Parathyroid adenoma (tissue), 2 donors: Measurements from ENCODE around the gene SPECC1.
"Not testable (repeated sequence)": the region's sequence is repeated elsewhere in the genome, so short reads cannot be mapped to it uniquely, and the experiment has no call there.

Experiments
- H2AFZ ChIP-seq: fragments of 300-600 bp; sonication (generic); one replicate; pipeline ENCODE4 v1.7.0; 2017; ENCODE audit warnings: antibody characterized with exemption, mild to moderate bottlenecking
- H3K27ac ChIP-seq: fragments of 300-600 bp; sonication (generic); one replicate; pipeline ENCODE4 v1.7.0; 2017
- H3K27me3 ChIP-seq: fragments of 300-600 bp; sonication (generic); one replicate; pipeline ENCODE4 v1.7.0; 2017; ENCODE audit warnings: low read length; ENCODE audit not compliant: control insufficient read depth, insufficient read depth
- H3K36me3 ChIP-seq: fragments of 300-600 bp; sonication (generic); one replicate; pipeline ENCODE4 v1.7.0; 2017; ENCODE audit warnings: low read length; ENCODE audit not compliant: control insufficient read depth, insufficient read depth
- H3K4me1 ChIP-seq: fragments of 300-600 bp; sonication (generic); one replicate; pipeline ENCODE4 v1.7.0; 2017; ENCODE audit warnings: control low read depth
- H3K4me2 ChIP-seq: fragments of 300-600 bp; sonication (generic); one replicate; pipeline ENCODE4 v1.7.0; 2017; ENCODE audit warnings: low read length
- H3K4me3 ChIP-seq: fragments of 300-600 bp; sonication (generic); one replicate; pipeline ENCODE4 v1.7.0; 2017; ENCODE audit warnings: low read depth, low read length
- H3K79me2 ChIP-seq: fragments of 300-600 bp; sonication (generic); one replicate; pipeline ENCODE4 v1.7.0; 2017; ENCODE audit warnings: control low read depth
- H3K9ac ChIP-seq: fragments of 300-600 bp; sonication (generic); one replicate; pipeline ENCODE4 v1.7.0; 2017; ENCODE audit warnings: mild to moderate bottlenecking
- H3K9me3 ChIP-seq: fragments of 300-600 bp; sonication (generic); one replicate; pipeline ENCODE4 v1.7.0; 2017; ENCODE audit warnings: low read length; ENCODE audit not compliant: control insufficient read depth
- donor health status: primary hyperparathyroidism.

Gene SPECC1

DNA sequence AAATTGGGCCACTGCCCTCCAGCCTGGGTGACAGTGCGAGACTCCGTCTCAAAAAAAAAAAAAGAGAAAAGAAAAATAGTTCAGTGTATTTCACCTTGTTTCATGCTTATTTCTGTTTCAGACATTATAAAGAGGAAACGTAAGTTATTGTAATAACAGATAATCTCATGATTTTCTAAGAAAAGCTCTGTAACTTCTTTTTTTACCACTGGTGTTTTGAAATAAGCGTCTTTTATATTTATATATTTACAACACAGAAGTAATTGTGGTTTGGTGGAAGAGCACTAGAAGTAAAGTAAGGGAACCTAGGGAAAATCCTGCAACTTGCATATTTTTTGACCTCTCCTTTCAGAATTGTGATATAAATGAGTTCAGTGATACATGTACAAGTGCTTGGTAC, 354.7 kb downstream of the SPECC1 start:
- H3K4me1 ChIP-seq, H3K27ac ChIP-seq: not testable (repeated sequence)

More for the DNA sequence above, 354.7 kb downstream of the SPECC1 start:
- not testable (repeated sequence) for H3K79me2 ChIP-seq, H3K9ac ChIP-seq, H3K27me3 ChIP-seq, H3K4me2 ChIP-seq, H3K9me3 ChIP-seq, H3K4me3 ChIP-seq, H2AFZ ChIP-seq, H3K36me3 ChIP-seq
